IMR-90 (cell line): ENCODE results near the gene ZNF407. TPM values are rescaled to one million over a fixed set of nuclear protein-coding genes. Genes with fewer than 3 reads are reported as not detected.

ENCODE experiments used
- ATAC-seq: fragments of 200-7000 bp; cut with Tn5 transposase; 2 replicates; pipeline ENCODE4 v1.9.1; 2020; ENCODE audit warnings: low read depth, mild to moderate bottlenecking, moderate library complexity
- BruUV-seq: library from RNA; stranded (reverse); fragments of 400-500 nt; replicated peaks from 2 replicates; lab custom pipeline; 2021; lab: Mats Ljungman, UMichigan
- CTCF ChIA-PET: fragments of 300-600 bp; formaldehyde crosslinking; extraction: SDS; loops from one replicate; lab custom pipeline; 2021; ENCODE audit warnings: antibody characterized with exemption; lab: Yijun Ruan, JAX
- POLR2A ChIA-PET: fragments of 300-600 bp; sonication (Branson Sonifier 250); formaldehyde crosslinking; loops from one replicate; lab custom pipeline; 2022; ENCODE audit warnings: antibody characterized with exemption; ENCODE audit not compliant: unreplicated experiment; lab: Charles Lee
- DNase-seq: peaks from one replicate; pipeline ENCODE4 v3.0.0; 2013
- H2AFZ ChIP-seq: replicated peaks from 2 replicates; pipeline ENCODE3; 2013; ENCODE audit warnings: low read length, mild to moderate bottlenecking; ENCODE audit not compliant: poor library complexity
- H2AK5ac ChIP-seq: 2 replicates; pipeline ENCODE4 v1.6.1; 2013; ENCODE audit warnings: low read depth, low read length, inconsistent platforms
- H2AK9ac ChIP-seq: replicated peaks from 2 replicates; pipeline ENCODE3; 2013; ENCODE audit warnings: mild to moderate bottlenecking, low read depth, low read length, moderate library complexity; ENCODE audit not compliant: poor library complexity
- H2BK120ac ChIP-seq: 2 replicates; pipeline ENCODE4 v1.6.1; 2013; ENCODE audit warnings: low read depth, low read length, inconsistent platforms
- H2BK15ac ChIP-seq: 3 replicates; pipeline ENCODE4 v1.6.1; 2013; ENCODE audit warnings: low read depth, low read length, inconsistent platforms
- H2BK20ac ChIP-seq: 2 replicates; pipeline ENCODE4 v1.6.1; 2013; ENCODE audit warnings: low read depth, mild to moderate bottlenecking, inconsistent platforms, low read length, moderate library complexity
- H2BK5ac ChIP-seq: 2 replicates; pipeline ENCODE4 v1.6.1; 2013; ENCODE audit warnings: mild to moderate bottlenecking, low read depth, low read length, inconsistent platforms; ENCODE audit not compliant: poor library complexity, severe bottlenecking
- H3K14ac ChIP-seq: replicated peaks from 2 replicates; pipeline ENCODE4 v1.6.1; 2013; ENCODE audit warnings: low read depth, low read length, inconsistent platforms
- H3K18ac ChIP-seq: 2 replicates; pipeline ENCODE4 v1.6.1; 2013; ENCODE audit warnings: low read depth, low read length, control low read depth
- H3K23ac ChIP-seq: 2 replicates; pipeline ENCODE4 v1.6.1; 2013; ENCODE audit warnings: low read depth, low read length, inconsistent platforms
- H3K27ac ChIP-seq: 2 replicates; pipeline ENCODE4 v1.5.1; 2013; ENCODE audit warnings: mild to moderate bottlenecking, control low read depth, low read length; ENCODE audit not compliant: insufficient read depth
- H3K27me3 ChIP-seq: 2 replicates; pipeline ENCODE4 v1.6.1; 2013; ENCODE audit warnings: low read length; ENCODE audit not compliant: control insufficient read depth, insufficient read depth
- H3K36me3 ChIP-seq: 2 replicates; pipeline ENCODE4 v1.6.1; 2013; ENCODE audit warnings: low read length, mixed read lengths; ENCODE audit not compliant: control insufficient read depth, insufficient read depth
- H3K4ac ChIP-seq: 2 replicates; pipeline ENCODE4 v1.6.1; 2013; ENCODE audit warnings: low read depth, low read length, inconsistent platforms
- H3K4me1 ChIP-seq: 2 replicates; pipeline ENCODE4 v1.6.1; 2013; ENCODE audit warnings: low read length, mixed read lengths; ENCODE audit not compliant: control insufficient read depth, insufficient read depth
- H3K4me2 ChIP-seq: 2 replicates; pipeline ENCODE4 v1.6.1; 2013; ENCODE audit warnings: low read depth, mild to moderate bottlenecking, control low read depth, low read length, moderate library complexity
- H3K4me3 ChIP-seq: 2 replicates; pipeline ENCODE4 v1.5.1; 2013; ENCODE audit warnings: low read depth, mild to moderate bottlenecking, control low read depth, low read length, moderate library complexity; ENCODE audit not compliant: insufficient read depth
- H3K56ac ChIP-seq: 2 replicates; pipeline ENCODE4 v1.6.1; 2013; ENCODE audit warnings: low read length, inconsistent platforms; ENCODE audit not compliant: insufficient read depth; ENCODE audit errors: extremely low read depth
- H3K79me1 ChIP-seq, 2 experiments: 2 replicates each; pipeline ENCODE4 v1.6.1; 2013; ENCODE audit warnings: low read length in 2 of 2, inconsistent platforms in 1 of 2, low read depth in 1 of 2
- H3K9ac ChIP-seq: 2 replicates; pipeline ENCODE4 v1.6.1; 2013; ENCODE audit warnings: low read depth, low read length, control low read depth
- H3K9me1 ChIP-seq: 2 replicates; pipeline ENCODE4 v1.6.1; 2013; ENCODE audit warnings: low read length, inconsistent platforms; ENCODE audit not compliant: insufficient read depth
- H3K9me3 ChIP-seq: 2 replicates; pipeline ENCODE4 v1.6.1; 2013; ENCODE audit warnings: low read length; ENCODE audit not compliant: control insufficient read depth, insufficient read depth
- H4K20me1 ChIP-seq: 2 replicates; pipeline ENCODE4 v1.6.1; 2013; ENCODE audit warnings: low read length, inconsistent platforms; ENCODE audit not compliant: insufficient read depth
- H4K5ac ChIP-seq: 2 replicates; pipeline ENCODE4 v1.6.1; 2013; ENCODE audit warnings: mild to moderate bottlenecking, low read depth, low read length, control low read depth
- H4K8ac ChIP-seq, 2 experiments: 2 replicates each; pipeline ENCODE4 v1.6.1; 2013; ENCODE audit warnings: low read depth in 2 of 2, low read length in 2 of 2, control low read depth in 1 of 2, inconsistent platforms in 1 of 2
- H4K91ac ChIP-seq: 2 replicates; pipeline ENCODE4 v1.6.1; 2013; ENCODE audit warnings: low read depth, low read length, inconsistent platforms; ENCODE audit not compliant: insufficient read depth
- MAFK ChIP-seq: IDR thresholded peaks from 2 replicates; pipeline ENCODE4 v1.6.1; 2012; ENCODE audit warnings: low read depth, low read length, improper control_type of control experiment
- WGBS, 2 experiments: methylation state at CpG; one replicate each; pipeline versions ENCODE4 v1.1.5 to v1.1.7; 2013; ENCODE audit warnings: missing lambda C conversion rate in 2 of 2; ENCODE audit not compliant: insufficient read length in 1 of 2; ENCODE audit errors: extremely low coverage in 2 of 2; 5-methylcytosine and 5-hydroxymethylcytosine counted together
- dilution Hi-C: fragments of 300-500 bp; cut with HindIII; formaldehyde crosslinking; loops from one replicate; pipeline ENCODE4 v1.14.3; 2018; ENCODE audit warnings: low sequenced_read_pairs; ENCODE audit not compliant: unreplicated experiment
- in situ Hi-C: fragments of 300-500 bp; cut with MboI; formaldehyde crosslinking; loops from 3 replicates; pipeline ENCODE4 v1.14.3; 2019; ENCODE audit warnings: low sequenced_read_pairs, inconsistent platforms, mixed read lengths
- intact Hi-C: fragments of 100-400 bp; cut with micrococcal nuclease; formaldehyde crosslinking; loops from 2 replicates; pipeline ENCODE4 v1.10.0; 2022
- polyA plus RNA-seq, 3 experiments: library from polyadenylated mRNA; depleted of rRNA; stranded (reverse); fragments of >200 nt; gene quantifications; 2 replicates each; pipeline ENCODE4 v1.2.3, GENCODE V29; 2012; ENCODE audit warnings: low replicate concordance in 1 of 3
- total RNA-seq: library from RNA; depleted of rRNA; stranded (reverse); fragments of >200 nt; gene quantifications from 2 replicates; pipeline ENCODE4 v1.2.3, GENCODE V29; 2012
- TF ChIP-seq, protein P1 (sequence below): fragments of 150-350 bp; IDR thresholded peaks from 2 replicates; pipeline ENCODE4 v1.6.1; 2017; ENCODE audit warnings: mild to moderate bottlenecking, antibody characterized with exemption, low read length, low read depth
- TF ChIP-seq, protein P2 (sequence below): conservative IDR thresholded peaks from 2 replicates; pipeline ENCODE4 v1.5.1; 2012; ENCODE audit warnings: mild to moderate bottlenecking, low read depth, low read length, improper control_type of control experiment

ZNF407 gene
- total and polyA plus RNA-seq, 2 of the 4 experiments (the other 2 are of a cell fraction) = 3.1 to 20.1 TPM

DNA sequence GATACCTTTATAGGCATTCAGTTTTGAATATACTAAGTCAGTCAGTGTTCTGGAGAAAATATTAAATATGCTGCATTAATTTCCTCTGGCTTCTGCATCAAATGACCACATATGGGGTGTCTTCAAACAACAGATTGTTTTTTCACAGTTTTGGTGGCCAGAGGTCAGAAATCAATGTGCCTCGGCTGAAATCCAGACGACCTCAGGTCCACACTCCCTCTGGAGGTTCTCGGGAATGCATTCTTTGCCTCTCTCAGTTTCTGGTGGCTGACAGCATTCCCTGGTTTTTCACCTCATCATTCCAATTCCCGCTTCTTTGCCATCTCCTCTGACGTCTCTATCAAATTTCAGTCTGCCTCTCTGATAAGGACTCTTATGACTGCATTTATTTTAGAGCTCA is 142.3 kb downstream of the ZNF407 start:
- in situ Hi-C loops = no loop called here
- no peak for ATAC-seq
- ChIA-PET CTCF (interaction anchor here (0.8 kb wide), 1 partner anchor 39 kb away, joined by 3 read pairs; no protein-coding TSS in a partner anchor), POLR2A (no interaction called here)
- Histone ChIP-seq H3K27ac (no peak overlapping the region), H3K79me1 (peaks cover 8 to 21% of the 10 kb centered on the region in 2 experiments; a peak in 3 of 4 replicates), H3K9me1 (peaks cover 8% of the 10 kb centered on the region; the same call in 1 of the 2 replicates), H2BK5ac (no peak overlapping the region), H3K9me3 (no peaks in the 10 kb centered on the region), H3K27me3 (no peaks in the 10 kb centered on the region), H2BK15ac (no peak overlapping the region), H3K4me3 (no peak overlapping the region), H2AFZ (no peak overlapping the region), H2AK5ac (no peak overlapping the region), H3K4me2 (no peak overlapping the region), H2BK120ac (no peak overlapping the region), H3K4ac (no peak overlapping the region), H2BK20ac (no peak overlapping the region), H3K23ac (no peak overlapping the region), H3K14ac (no peak overlapping the region), H3K56ac (no peak overlapping the region), H3K36me3 (no peaks in the 10 kb centered on the region), H4K8ac (no peak overlapping the region), H2AK9ac (no peak overlapping the region), H4K91ac (no peak overlapping the region), H3K4me1 (no peaks in the 10 kb centered on the region), H3K9ac (no peak overlapping the region), H3K18ac (no peak overlapping the region), H4K5ac (no peak overlapping the region), H4K20me1 (no peaks in the 10 kb centered on the region)
- BruUV-seq = no TSS peak
- 64% methylated on average over 4 of the region's 5 CpGs; no CpG with 5 or more reads in 1 of the 2 experiments for WGBS, 2 experiments
- no peak for DNase-seq
- no peak for TF ChIP-seq MAFK
- TF ChIP-seq, protein P1, sequence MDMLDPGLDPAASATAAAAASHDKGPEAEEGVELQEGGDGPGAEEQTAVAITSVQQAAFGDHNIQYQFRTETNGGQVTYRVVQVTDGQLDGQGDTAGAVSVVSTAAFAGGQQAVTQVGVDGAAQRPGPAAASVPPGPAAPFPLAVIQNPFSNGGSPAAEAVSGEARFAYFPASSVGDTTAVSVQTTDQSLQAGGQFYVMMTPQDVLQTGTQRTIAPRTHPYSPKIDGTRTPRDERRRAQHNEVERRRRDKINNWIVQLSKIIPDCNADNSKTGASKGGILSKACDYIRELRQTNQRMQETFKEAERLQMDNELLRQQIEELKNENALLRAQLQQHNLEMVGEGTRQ = no peak
- TF ChIP-seq, protein P2, sequence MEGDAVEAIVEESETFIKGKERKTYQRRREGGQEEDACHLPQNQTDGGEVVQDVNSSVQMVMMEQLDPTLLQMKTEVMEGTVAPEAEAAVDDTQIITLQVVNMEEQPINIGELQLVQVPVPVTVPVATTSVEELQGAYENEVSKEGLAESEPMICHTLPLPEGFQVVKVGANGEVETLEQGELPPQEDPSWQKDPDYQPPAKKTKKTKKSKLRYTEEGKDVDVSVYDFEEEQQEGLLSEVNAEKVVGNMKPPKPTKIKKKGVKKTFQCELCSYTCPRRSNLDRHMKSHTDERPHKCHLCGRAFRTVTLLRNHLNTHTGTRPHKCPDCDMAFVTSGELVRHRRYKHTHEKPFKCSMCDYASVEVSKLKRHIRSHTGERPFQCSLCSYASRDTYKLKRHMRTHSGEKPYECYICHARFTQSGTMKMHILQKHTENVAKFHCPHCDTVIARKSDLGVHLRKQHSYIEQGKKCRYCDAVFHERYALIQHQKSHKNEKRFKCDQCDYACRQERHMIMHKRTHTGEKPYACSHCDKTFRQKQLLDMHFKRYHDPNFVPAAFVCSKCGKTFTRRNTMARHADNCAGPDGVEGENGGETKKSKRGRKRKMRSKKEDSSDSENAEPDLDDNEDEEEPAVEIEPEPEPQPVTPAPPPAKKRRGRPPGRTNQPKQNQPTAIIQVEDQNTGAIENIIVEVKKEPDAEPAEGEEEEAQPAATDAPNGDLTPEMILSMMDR = no peak
- dilution Hi-C loops = no loop called here
- intact Hi-C loops = no loop called here
